ENCODE results near the gene SKIC2.

DNA sequence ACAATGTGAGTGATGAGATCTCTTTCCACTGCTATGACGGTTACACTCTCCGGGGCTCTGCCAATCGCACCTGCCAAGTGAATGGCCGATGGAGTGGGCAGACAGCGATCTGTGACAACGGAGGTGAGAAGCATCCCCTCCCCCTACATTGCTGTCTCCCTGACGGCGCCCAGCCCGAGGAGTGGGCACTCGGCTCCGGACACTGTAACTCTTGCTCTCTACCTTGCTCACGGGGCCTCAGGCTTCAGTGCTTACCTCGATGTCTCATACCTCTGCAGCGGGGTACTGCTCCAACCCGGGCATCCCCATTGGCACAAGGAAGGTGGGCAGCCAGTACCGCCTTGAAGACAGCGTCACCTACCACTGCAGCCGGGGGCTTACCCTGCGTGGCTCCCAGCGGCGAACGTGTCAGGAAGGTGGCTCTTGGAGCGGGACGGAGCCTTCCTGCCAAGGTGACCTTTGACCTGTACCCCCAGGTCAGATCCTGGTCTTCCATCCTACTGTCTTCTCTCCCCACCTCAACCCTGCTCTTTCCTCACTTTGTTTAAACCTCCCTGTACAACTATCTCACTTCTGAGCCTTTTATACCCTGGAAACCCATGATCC is 11.8 kb upstream of the SKIC2 start:
- TF ChIP-seq, protein P1, sequence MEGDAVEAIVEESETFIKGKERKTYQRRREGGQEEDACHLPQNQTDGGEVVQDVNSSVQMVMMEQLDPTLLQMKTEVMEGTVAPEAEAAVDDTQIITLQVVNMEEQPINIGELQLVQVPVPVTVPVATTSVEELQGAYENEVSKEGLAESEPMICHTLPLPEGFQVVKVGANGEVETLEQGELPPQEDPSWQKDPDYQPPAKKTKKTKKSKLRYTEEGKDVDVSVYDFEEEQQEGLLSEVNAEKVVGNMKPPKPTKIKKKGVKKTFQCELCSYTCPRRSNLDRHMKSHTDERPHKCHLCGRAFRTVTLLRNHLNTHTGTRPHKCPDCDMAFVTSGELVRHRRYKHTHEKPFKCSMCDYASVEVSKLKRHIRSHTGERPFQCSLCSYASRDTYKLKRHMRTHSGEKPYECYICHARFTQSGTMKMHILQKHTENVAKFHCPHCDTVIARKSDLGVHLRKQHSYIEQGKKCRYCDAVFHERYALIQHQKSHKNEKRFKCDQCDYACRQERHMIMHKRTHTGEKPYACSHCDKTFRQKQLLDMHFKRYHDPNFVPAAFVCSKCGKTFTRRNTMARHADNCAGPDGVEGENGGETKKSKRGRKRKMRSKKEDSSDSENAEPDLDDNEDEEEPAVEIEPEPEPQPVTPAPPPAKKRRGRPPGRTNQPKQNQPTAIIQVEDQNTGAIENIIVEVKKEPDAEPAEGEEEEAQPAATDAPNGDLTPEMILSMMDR (IDR thresholded peaks at IDR 0.05; ENCODE audit: insufficient read depth, low read length, poor library complexity, severe bottlenecking): no peak
- no peak for TF ChIP-seq EZH2phosphoT487 (conservative IDR thresholded peaks at IDR 0.05; ENCODE audit: low read length)

Data from SU-DHL-6 (cell line).